Measurements from ENCODE around the gene DAP. TPM values are rescaled to one million over a fixed set of nuclear protein-coding genes. Genes with fewer than 3 reads are reported as not detected.

DAP gene
- total and polyA plus RNA-seq, 2 experiments from 2014 or later: 52.9 to 255 TPM

- Histone ChIP-seq H2AFZ (no peak overlapping the region), H3K36me3 (ENCODE audit: low read depth) (no peaks in the 10 kb centered on the region), H3K27ac (no peak overlapping the region), H3K9ac (no peak overlapping the region), H3K9me2 (ENCODE audit: insufficient read depth) (no peaks in the 10 kb centered on the region), H3K79me2 (ENCODE audit: insufficient read depth) (no peaks in the 10 kb centered on the region), H3K4me2 (ENCODE audit: unreplicated experiment) (no peak overlapping the region), H3K27me3 (replicated peaks; ENCODE audit: insufficient read depth) (no peaks in the 10 kb centered on the region), H4K20me1 (ENCODE audit: insufficient read depth) (no peaks in the 10 kb centered on the region), H3K4me3 (no peak overlapping the region), H3K9me3 (ENCODE audit: low read depth) (no peaks in the 10 kb centered on the region), H3F3A (ENCODE audit: insufficient read depth) (no peaks in the 10 kb centered on the region), H3K4me1 (ENCODE audit: insufficient read depth) (0 out of 2 replicates have a peak, but pooled peaks cover 5% of the 10 kb centered on the region)
- in situ Hi-C loops (cut with MboI): no loop called here
- DNase-seq: no peak
- 96 to 98% methylated on average over 2 of the region's 2 CpGs for WGBS, 2 experiments (ENCODE audit: low coverage in 1 of 2, low lambda C conversion rate in 2 of 2, missing lambda C conversion rate in 2 of 2)
- no peak for TF ChIP-seq EZH2 (IDR thresholded peaks at IDR 0.05; ENCODE audit: insufficient read depth, poor library complexity, severe bottlenecking)
- TF ChIP-seq EZH2phosphoT487 (IDR thresholded peaks at IDR 0.05; ENCODE audit: insufficient read depth, low read depth): no peak
These were observed 126.5 kb downstream of the DAP start for GRCh38 chr5:10634562-10634961.

GRCh38 chr5:10634050-10634449 lies 127.0 kb downstream of the DAP start:
- Histone ChIP-seq H3K4me1 (ENCODE audit: insufficient read depth) (0 out of 2 replicates have a peak, but pooled peaks cover 5% of the 10 kb centered on the region), H3K79me2 (ENCODE audit: insufficient read depth) (no peaks in the 10 kb centered on the region), H3K9ac (no peak overlapping the region), H3K27me3 (replicated peaks; ENCODE audit: insufficient read depth) (no peaks in the 10 kb centered on the region), H3K4me2 (ENCODE audit: unreplicated experiment) (no peak overlapping the region), H3K4me3 (no peak overlapping the region), H2AFZ (no peak overlapping the region), H3K9me3 (ENCODE audit: low read depth) (no peaks in the 10 kb centered on the region), H4K20me1 (ENCODE audit: insufficient read depth) (no peaks in the 10 kb centered on the region), H3K36me3 (ENCODE audit: low read depth) (no peaks in the 10 kb centered on the region), H3K27ac (no peak overlapping the region), H3F3A (ENCODE audit: insufficient read depth) (no peaks in the 10 kb centered on the region), H3K9me2 (ENCODE audit: insufficient read depth) (no peaks in the 10 kb centered on the region)
- DNase-seq: no peak
- in situ Hi-C loops (cut with MboI): no loop called here
- TF ChIP-seq EZH2phosphoT487 (IDR thresholded peaks at IDR 0.05; ENCODE audit: insufficient read depth, low read depth): no peak
- no peak for TF ChIP-seq EZH2 (IDR thresholded peaks at IDR 0.05; ENCODE audit: insufficient read depth, poor library complexity, severe bottlenecking)
- 90 to 97% methylated on average over 4 of the region's 4 CpGs for WGBS, 2 experiments (ENCODE audit: low coverage in 1 of 2, low lambda C conversion rate in 2 of 2, missing lambda C conversion rate in 2 of 2)

- Histone ChIP-seq H3K27me3 (replicated peaks; ENCODE audit: insufficient read depth) (no peaks in the 10 kb centered on the region), H4K20me1 (ENCODE audit: insufficient read depth) (no peaks in the 10 kb centered on the region), H3K27ac (no peak overlapping the region), H3F3A (ENCODE audit: insufficient read depth) (no peaks in the 10 kb centered on the region), H3K4me2 (ENCODE audit: unreplicated experiment) (no peak overlapping the region), H3K9me3 (ENCODE audit: low read depth) (no peaks in the 10 kb centered on the region), H3K4me1 (ENCODE audit: insufficient read depth) (0 out of 2 replicates have a peak, but pooled peaks cover 5% of the 10 kb centered on the region), H2AFZ (no peak overlapping the region), H3K4me3 (no peak overlapping the region), H3K9ac (no peak overlapping the region), H3K79me2 (ENCODE audit: insufficient read depth) (no peaks in the 10 kb centered on the region), H3K36me3 (ENCODE audit: low read depth) (no peaks in the 10 kb centered on the region), H3K9me2 (ENCODE audit: insufficient read depth) (no peaks in the 10 kb centered on the region)
- no peak for DNase-seq
- 88 to 91% methylated on average over 27 to 28 of the region's 28 CpGs for WGBS, 2 experiments (ENCODE audit: low coverage in 1 of 2, low lambda C conversion rate in 2 of 2, missing lambda C conversion rate in 2 of 2)
- in situ Hi-C loops (cut with MboI): no loop called here
- TF ChIP-seq EZH2 (IDR thresholded peaks at IDR 0.05; ENCODE audit: insufficient read depth, poor library complexity, severe bottlenecking) (no peak), EZH2phosphoT487 (IDR thresholded peaks at IDR 0.05; ENCODE audit: insufficient read depth, low read depth) (no peak)
These were observed 127.6 kb downstream of the DAP start for GRCh38 chr5:10633271-10634049.

- Histone ChIP-seq H3K9me3 (ENCODE audit: low read depth) (no peaks in the 10 kb centered on the region), H3K9ac (no peak overlapping the region), H3K9me2 (ENCODE audit: insufficient read depth) (no peaks in the 10 kb centered on the region), H3K27ac (no peak overlapping the region), H4K20me1 (ENCODE audit: insufficient read depth) (no peaks in the 10 kb centered on the region), H2AFZ (no peak overlapping the region), H3K4me2 (ENCODE audit: unreplicated experiment) (no peak overlapping the region), H3K79me2 (ENCODE audit: insufficient read depth) (no peaks in the 10 kb centered on the region), H3K4me1 (ENCODE audit: insufficient read depth) (0 out of 2 replicates have a peak, but pooled peaks cover 7% of the 10 kb centered on the region), H3K36me3 (ENCODE audit: low read depth) (no peaks in the 10 kb centered on the region), H3F3A (ENCODE audit: insufficient read depth) (0 out of 2 replicates have a peak, but pooled peaks cover 3% of the 10 kb centered on the region), H3K4me3 (no peak overlapping the region), H3K27me3 (replicated peaks; ENCODE audit: insufficient read depth) (no peaks in the 10 kb centered on the region)
- in situ Hi-C loops (cut with MboI): no loop called here
- 79 to 82% methylated on average over 21 to 23 of the region's 23 CpGs for WGBS, 2 experiments (ENCODE audit: low coverage in 1 of 2, low lambda C conversion rate in 2 of 2, missing lambda C conversion rate in 2 of 2)
- no peak for DNase-seq
- TF ChIP-seq EZH2phosphoT487 (IDR thresholded peaks at IDR 0.05; ENCODE audit: insufficient read depth, low read depth) (no peak), EZH2 (IDR thresholded peaks at IDR 0.05; ENCODE audit: insufficient read depth, poor library complexity, severe bottlenecking) (no peak)
These were observed 128.8 kb downstream of the DAP start for GRCh38 chr5:10632110-10632761.

Measured in GM23248 (cell line).